GM12891 (cell line): ENCODE results near the gene LTBP1.
A peak's percentile ranks its signal among the peaks of the same experiment; 100 is the strongest.

Experiments
- DNase-seq: peaks from one replicate; pipeline ENCODE4 v3.0.0; 2011; ENCODE audit warnings: low spot score; ENCODE audit not compliant: insufficient read length
- FAIRE-seq: peaks from 2 replicates; lab custom pipeline; 2011; peaks lifted over from hg19 to GRCh38; lab: Jason Lieb, UNC
- PAX5 ChIP-seq: IDR thresholded peaks from 2 replicates; pipeline ENCODE4 v1.6.1; 2011; ENCODE audit warnings: low read length, moderate library complexity, mild to moderate bottlenecking; ENCODE audit not compliant: insufficient read depth, severe bottlenecking
- POLR2A ChIP-seq: IDR thresholded peaks from 2 replicates; pipeline ENCODE4 v1.6.1; 2011; ENCODE audit warnings: low read depth, low read length, control low read depth
- POLR2AphosphoS5 ChIP-seq: IDR thresholded peaks from 2 replicates; pipeline ENCODE4 v1.6.1; 2011; ENCODE audit warnings: low read depth, low read length, control low read depth
- POU2F2 ChIP-seq: IDR thresholded peaks from 2 replicates; pipeline ENCODE4 v1.6.1; 2011; ENCODE audit warnings: low read depth, mild to moderate bottlenecking, control low read depth, low read length, moderate library complexity
- SPI1 ChIP-seq: IDR thresholded peaks from 2 replicates; pipeline ENCODE4 v1.6.1; 2011; ENCODE audit warnings: low read depth, low read length, control low read depth
- TAF1 ChIP-seq: IDR thresholded peaks from 2 replicates; pipeline ENCODE4 v1.6.1; 2011; ENCODE audit warnings: low read depth, low read length, control low read depth

The LTBP1 gene

GRCh38 chr2:33342705-33343104 lies 396.0 kb downstream of the LTBP1 start:
- no peak for TF ChIP-seq PAX5
- TF ChIP-seq SPI1 = no peak
- TF ChIP-seq POU2F2 = no peak
- TF ChIP-seq POLR2A = no peak
- no peak for TF ChIP-seq POLR2AphosphoS5
- no peak for TF ChIP-seq TAF1
- no peak for DNase-seq
- FAIRE-seq = no peak

GRCh38 chr2:33343387-33343895 lies 396.7 kb downstream of the LTBP1 start:
- TF ChIP-seq POLR2AphosphoS5 = no peak
- no peak for FAIRE-seq
- no peak for DNase-seq

GRCh38 chr2:33344230-33344629 lies 397.5 kb downstream of the LTBP1 start:
- FAIRE-seq (no peak), DNase-seq (no peak)
- TF ChIP-seq POLR2AphosphoS5 = no peak
- no peak for TF ChIP-seq PAX5
- TF ChIP-seq SPI1 = no peak
- no peak for TF ChIP-seq POU2F2

DNA sequence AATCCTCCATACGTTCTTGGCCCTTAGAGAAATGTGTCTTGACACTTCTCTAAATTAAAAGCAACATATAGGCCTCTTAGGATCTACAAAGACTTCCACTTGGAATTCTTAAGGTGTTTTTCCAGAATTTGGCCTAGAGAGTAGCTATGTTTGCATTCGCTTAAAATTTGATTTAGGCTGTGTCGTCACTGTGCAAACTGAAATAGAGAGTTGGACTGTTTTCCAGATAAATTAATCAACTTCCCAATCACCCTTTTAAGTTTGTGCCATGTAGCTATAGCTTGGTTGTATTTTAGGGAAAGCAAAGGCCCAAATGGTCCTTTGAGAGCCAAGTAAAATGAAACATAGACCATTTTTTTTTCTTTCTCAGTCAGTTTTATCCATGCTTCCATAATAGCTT lies 401.1 kb downstream of the LTBP1 start:
- TF ChIP-seq POLR2A (no peak), POLR2AphosphoS5 (no peak), PAX5 (no peak), TAF1 (no peak), POU2F2 (no peak), SPI1 (no peak)
- DNase-seq (no peak), FAIRE-seq (no peak)

GRCh38 chr2:33350632-33351031 lies 403.9 kb downstream of the LTBP1 start:
- no peak for TF ChIP-seq PAX5
- no peak for TF ChIP-seq POLR2AphosphoS5
- TF ChIP-seq SPI1 = no peak
- no peak for TF ChIP-seq TAF1
- TF ChIP-seq POU2F2 = no peak
- no peak for TF ChIP-seq POLR2A
- DNase-seq (no peak), FAIRE-seq (no peak)

- no peak for FAIRE-seq
Measured at GRCh38 chr2:33351781-33352180, 405.0 kb downstream of the LTBP1 start.

GRCh38 chr2:33354981-33355380 lies 408.2 kb downstream of the LTBP1 start:
- TF ChIP-seq POLR2AphosphoS5 (no peak), POLR2A (no peak), POU2F2 (no peak)
- DNase-seq (no peak), FAIRE-seq (no peak)

More at GRCh38 chr2:33351781-33352180, 405.0 kb downstream of the LTBP1 start:
- no peak for DNase-seq
- no peak for TF ChIP-seq POLR2AphosphoS5
- no peak for TF ChIP-seq POLR2A
- no peak for TF ChIP-seq TAF1
- no peak for TF ChIP-seq SPI1
- TF ChIP-seq PAX5 = no peak
- no peak for TF ChIP-seq POU2F2

GRCh38 chr2:33358878-33359277 lies 412.1 kb downstream of the LTBP1 start:
- no peak for TF ChIP-seq SPI1
- TF ChIP-seq POU2F2 = no peak
- FAIRE-seq (no peak), DNase-seq (no peak)

DNA sequence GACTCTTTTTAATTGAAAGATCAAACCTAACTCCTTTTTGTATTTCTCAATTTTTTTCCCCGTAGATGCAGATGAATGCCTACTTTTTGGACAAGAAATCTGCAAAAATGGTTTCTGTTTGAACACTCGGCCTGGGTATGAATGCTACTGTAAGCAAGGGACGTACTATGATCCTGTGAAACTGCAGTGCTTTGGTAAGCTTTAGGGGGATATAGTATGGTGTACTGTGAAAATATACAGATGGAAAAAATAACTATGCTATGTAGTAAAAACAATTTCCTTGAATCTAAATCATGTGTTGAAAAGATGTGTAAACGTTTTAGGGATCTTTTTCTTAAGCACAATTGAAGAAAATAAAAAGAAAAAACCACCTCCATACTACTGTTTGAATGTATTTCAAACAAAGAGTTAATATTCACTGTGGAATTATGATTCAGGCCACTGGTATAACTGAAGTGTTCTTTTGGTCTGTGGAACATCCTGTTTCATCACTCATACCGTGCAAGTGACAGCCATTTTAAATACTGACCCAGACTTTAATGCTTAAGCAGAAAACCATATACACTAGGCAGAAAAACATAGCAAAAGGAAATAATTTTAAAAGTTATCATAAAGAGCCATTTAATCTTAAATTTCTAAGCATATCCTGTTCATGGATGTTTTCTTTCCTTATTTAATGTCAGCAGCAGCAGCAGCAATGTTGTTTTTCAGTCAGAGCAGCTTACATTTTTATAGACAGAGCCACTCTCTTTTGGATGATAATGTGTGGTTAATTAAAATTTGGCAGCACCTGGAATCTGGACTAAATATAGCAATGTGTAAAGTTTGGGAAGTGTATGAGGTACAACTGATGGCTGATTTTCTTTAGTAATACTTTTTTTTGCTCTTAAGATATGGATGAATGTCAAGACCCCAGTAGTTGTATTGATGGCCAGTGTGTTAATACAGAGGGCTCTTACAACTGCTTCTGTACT lies 416.9 kb downstream of the LTBP1 start:
- FAIRE-seq (no peak), DNase-seq (no peak)
- TF ChIP-seq POLR2AphosphoS5 (no peak), PAX5 (no peak)

GRCh38 chr2:33365264-33365970 lies 418.7 kb downstream of the LTBP1 start:
- peak; percentile 56 for FAIRE-seq
- DNase-seq = no peak
- TF ChIP-seq TAF1 = no peak
- TF ChIP-seq SPI1 = no peak
- no peak for TF ChIP-seq POLR2A
- no peak for TF ChIP-seq PAX5
- TF ChIP-seq POLR2AphosphoS5 = no peak
- no peak for TF ChIP-seq POU2F2
